Adrenal gland (tissue), 12 donors: Measurements from ENCODE around the gene GALNT10. TPM values are rescaled to one million over a fixed set of nuclear protein-coding genes. Genes with fewer than 3 reads are reported as not detected.

Source experiments
- DNase-seq, 7 donors: peaks; one replicate each; pipeline ENCODE4 v3.0.0-alpha.2; 2019 to 2020
- H3K27ac ChIP-seq, 5 donors: fragments of 200-600 bp; sonication (generic) in 4 of 5; 1 replicate in 3 of 5; 2 replicates in 2 of 5; pipeline versions ENCODE4 v1.5.1 to v1.8.0; 2016 to 2020; ENCODE audit warnings: mild to moderate bottlenecking in 1 of 5
- H3K27me3 ChIP-seq: fragments of 200-600 bp; 2 replicates; pipeline ENCODE4 v1.8.0; 2021
- H3K36me3 ChIP-seq, 2 donors: fragments of 200-600 bp; replicated peaks in 1 of 2; 1 replicate in 1 of 2; 2 replicates in 1 of 2; pipeline versions ENCODE4 v1.5.1 to v1.8.0; 2018 to 2022
- H3K4me1 ChIP-seq, 2 donors: fragments of 200-600 bp; replicated peaks in 1 of 2; 1 replicate in 1 of 2; 2 replicates in 1 of 2; pipeline versions ENCODE4 v1.5.1 to v1.8.0; 2018 to 2021
- H3K4me3 ChIP-seq, 4 donors: fragments of 200-600 bp; sonication (generic) in 3 of 4; one replicate each; pipeline ENCODE4 v1.5.1; 2016 to 2018
- H3K9me3 ChIP-seq, 3 donors: fragments of 200-600 bp; sonication (generic) in 1 of 3; replicated peaks in 1 of 3; 1 replicate in 2 of 3; 2 replicates in 1 of 3; pipeline versions ENCODE4 v1.5.1 to v1.8.0; 2016 to 2021
- CTCF ChIP-seq, 6 experiments: fragments of 450-650 bp in 4 of 6; fragments of 200-600 bp in 2 of 6; sonication (generic) in 1 of 6; IDR thresholded peaks; 1 replicate in 5 of 6; 2 replicates in 1 of 6; pipeline versions ENCODE4 v1.5.1 to v1.8.0; 2016 to 2021; ENCODE audit warnings: antibody characterized with exemption in 6 of 6, mild to moderate bottlenecking in 2 of 6, moderate library complexity in 1 of 6
- POLR2A ChIP-seq, 2 donors: fragments of 450-650 bp; IDR thresholded peaks; one replicate each; pipeline ENCODE4 v1.6.1; 2017; ENCODE audit warnings: antibody characterized with exemption in 2 of 2, mild to moderate bottlenecking in 2 of 2, moderate library complexity in 1 of 2
- WGBS, 4 donors: extraction: QIAGEN DNeasy Blood & Tissue Kit in 2 of 4; methylation state at CpG; one replicate each; pipeline versions ENCODE4 v1.1.5 to v1.1.7; 2013 to 2017; 5-methylcytosine and 5-hydroxymethylcytosine counted together
- intact Hi-C, 2 donors: fragments of 100-400 bp; cut with DNase I; formaldehyde crosslinking; loops; one replicate each; pipeline versions ENCODE4 v1.14.1 to v1.15.0; 2022 to 2023
- polyA plus RNA-seq, 3 donors: library from polyadenylated mRNA; stranded (reverse); fragments of 200-250 nt in 2 of 3; fragments of 350-450 nt in 1 of 3; fragmentation: Illumina TruSeq in 1 of 3; extraction: RNeasy Lipid Tissue Mini Kit (QIAGEN cat#74804) in 1 of 3; gene quantifications; one replicate each; pipeline ENCODE4 v1.2.3, GENCODE V29; 2013 to 2014
- total RNA-seq, 9 donors: library from RNA; depleted of rRNA in 4 of 9; stranded (reverse); fragments of >200 nt in 4 of 9; fragments of 120-200 nt in 1 of 9; fragmentation: NEBNext Ultra II Directional in 1 of 9; extraction: Animal tissue kit (Norgen Biotek cat#: 25700) in 1 of 9; gene quantifications; one replicate each; pipeline versions ENCODE4 v1.1.0 to v1.2.4, GENCODE V29; 2013 to 2023
- donor health status: healthy with polysubstance abuse.
- donor health status: Bipolar disorder and iron deficiency.
- donor health status: DM: yes; HTN: yes; CAD: no.
- donor health status: DM: no; HTN: no; CAD: no.
- donor health status: DM: no; HTN: no; CAD: no.
- donor health status: DM: yes; HTN: yes; CAD: no.

The GALNT10 gene
- total and polyA plus RNA-seq, 12 donors, result 5.6 to 74.1 (median 43.4) TPM

DNA sequence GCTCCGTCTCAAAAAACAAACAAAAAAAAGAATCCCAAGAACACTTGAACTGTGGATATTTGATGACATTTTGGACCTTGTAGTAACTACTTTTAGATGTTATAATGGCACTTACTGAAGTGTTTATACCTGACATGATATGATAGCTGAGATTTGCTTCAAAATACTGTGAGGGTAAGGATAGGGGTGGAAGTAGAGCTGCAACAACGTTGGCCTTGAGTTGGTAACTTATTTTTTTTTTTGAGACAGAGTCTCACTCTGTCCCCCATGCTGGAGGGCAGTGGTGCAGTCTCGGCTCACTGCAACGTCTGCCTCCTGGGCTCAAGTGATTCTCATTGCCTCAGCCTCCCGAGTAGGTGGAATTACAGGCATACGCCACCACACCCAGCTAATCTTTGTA is 224.6 kb downstream of the GALNT10 start:
- H3K4me3 ChIP-seq, result no peak overlapping the region
- H3K36me3 ChIP-seq, result peaks cover 0 to 7% of the 10 kb centered on the region in 2 donors
- no peaks in the 10 kb centered on the region for H3K27me3 ChIP-seq
- intact Hi-C loops, result loop anchor here in 1 of 2 donors (10.0 kb wide), 1 partner anchor 440 kb away; no protein-coding TSS in a partner anchor
- no peak overlapping the region for H3K27ac ChIP-seq
- H3K4me1 ChIP-seq, result peaks cover 0 to 6% of the 10 kb centered on the region in 2 donors
- WGBS, 4 donors, result 76 to 87% (median 86%) methylated on average over 6 of the region's 6 CpGs
- TF ChIP-seq POLR2A (IDR thresholded peaks at IDR 0.05) (no peak), CTCF (IDR thresholded peaks at IDR 0.05) (no peak)
- no peaks in the 10 kb centered on the region for H3K9me3 ChIP-seq
- DNase-seq, result no peak

DNA sequence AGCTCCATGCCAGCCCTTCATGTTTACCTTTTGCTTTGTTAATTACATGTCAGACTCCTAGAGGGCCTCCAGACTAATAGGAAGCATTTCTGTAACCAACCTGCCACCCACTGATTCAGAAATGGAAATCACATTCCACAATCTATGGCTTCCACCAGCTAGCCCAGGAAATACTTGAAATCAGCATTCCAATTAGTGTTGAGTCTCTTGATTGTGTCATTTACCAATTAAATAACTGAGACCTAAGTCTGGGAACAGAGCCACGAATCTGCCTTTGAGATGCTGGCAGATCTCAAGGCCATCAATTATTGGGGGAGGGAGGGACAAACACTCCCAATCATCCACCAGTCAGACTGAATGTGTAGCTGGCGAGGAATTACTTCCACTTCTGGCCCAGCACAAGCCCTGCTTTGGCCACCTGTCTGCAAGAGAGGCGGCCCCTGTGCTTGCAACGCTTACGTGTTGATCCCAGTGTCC is 227.8 kb downstream of the GALNT10 start:
- WGBS, 4 donors, result 65 to 94% (median 68%) methylated on average over 3 to 5 of the region's 5 CpGs
- DNase-seq, result peak in 6 of 7 donors; percentile 31 to 73 (median 42)
- Histone ChIP-seq H3K4me1 (peaks cover 0 to 6% of the 10 kb centered on the region in 2 donors), H3K36me3 (peaks cover 0 to 7% of the 10 kb centered on the region in 2 donors), H3K27ac (no peak overlapping the region), H3K4me3 (no peak overlapping the region), H3K27me3 (no peaks in the 10 kb centered on the region), H3K9me3 (no peaks in the 10 kb centered on the region)
- TF ChIP-seq POLR2A (IDR thresholded peaks at IDR 0.05) (no peak), CTCF (IDR thresholded peaks at IDR 0.05) (no peak)
- intact Hi-C loops, result loop anchor here in 1 of 2 donors (10.0 kb wide), 1 partner anchor 444 kb away; no protein-coding TSS in a partner anchor

DNA sequence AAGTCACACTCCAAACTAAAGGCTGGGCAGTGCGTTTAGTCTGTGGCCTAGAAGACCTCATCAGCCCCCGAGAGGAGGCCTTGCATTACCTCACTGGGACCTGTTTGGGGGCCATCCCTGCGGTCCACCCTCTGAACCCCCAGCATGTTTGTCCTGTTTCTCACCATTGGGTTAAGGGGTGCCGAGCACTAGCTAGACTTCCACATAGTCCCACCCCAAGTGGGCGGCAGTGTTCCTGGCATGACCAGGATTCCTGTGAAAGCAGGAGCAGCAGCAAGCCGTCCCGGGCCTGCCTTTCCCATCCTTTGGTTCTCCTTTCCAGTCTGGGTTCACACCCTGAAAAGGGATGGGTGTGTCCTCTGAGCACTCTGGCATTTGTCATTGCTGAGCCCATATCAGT is 228.7 kb downstream of the GALNT10 start:
- Histone ChIP-seq H3K27me3 (no peaks in the 10 kb centered on the region), H3K4me1 (peaks cover 0 to 6% of the 10 kb centered on the region in 2 donors), H3K36me3 (peaks cover 0 to 7% of the 10 kb centered on the region in 2 donors), H3K4me3 (no peak overlapping the region), H3K9me3 (no peaks in the 10 kb centered on the region), H3K27ac (no peak overlapping the region)
- 89 to 94% (median 90%) methylated on average over 7 of the region's 7 CpGs for WGBS, 4 donors
- intact Hi-C loops, result loop anchor here in 1 of 2 donors (10.0 kb wide), 1 partner anchor 444 kb away; no protein-coding TSS in a partner anchor
- no peak for DNase-seq
- TF ChIP-seq CTCF (IDR thresholded peaks at IDR 0.05) (no peak), POLR2A (IDR thresholded peaks at IDR 0.05) (no peak)

GRCh38 chr5:154421868-154422267 is 231.3 kb downstream of the GALNT10 start:
- Histone ChIP-seq H3K4me1 (peaks cover 0 to 6% of the 10 kb centered on the region in 2 donors), H3K9me3 (no peaks in the 10 kb centered on the region), H3K4me3 (no peak overlapping the region), H3K27me3 (no peaks in the 10 kb centered on the region), H3K36me3 (peaks cover 0 to 3% of the 10 kb centered on the region in 2 donors), H3K27ac (no peak overlapping the region)
- intact Hi-C loops, result no loop called here
- DNase-seq, result no peak
- WGBS, 4 donors, result 50 to 89% (median 70%) methylated on average over 1 of the region's 1 CpG
- TF ChIP-seq CTCF (IDR thresholded peaks at IDR 0.05) (peak in 4 of 6 experiments; percentile 11 to 29 (median 12)), POLR2A (IDR thresholded peaks at IDR 0.05) (no peak)
